Cardiac muscle cell (in vitro differentiated cells and primary cell): ENCODE measurements around the gene MAGOH. TPM values are rescaled to one million over a fixed set of nuclear protein-coding genes. Genes with fewer than 3 reads are reported as not detected.

Experiments
- DNase-seq, 2 donors: peaks; one replicate each; pipeline versions ENCODE4 v3.0.0 to v3.0.0-alpha.2; 2010 to 2017; ENCODE audit warnings: low read depth in 1 of 2, low spot score in 1 of 2
- H3K27ac ChIP-seq: fragments of 200-600 bp; sonication (generic); 2 replicates; pipeline ENCODE4 v1.5.1; 2016
- H3K27me3 ChIP-seq: fragments of 200-600 bp; sonication (generic); 2 replicates; pipeline ENCODE4 v1.6.0; 2016; ENCODE audit warnings: control low read depth
- H3K36me3 ChIP-seq: fragments of 200-600 bp; sonication (generic); 2 replicates; pipeline ENCODE4 v1.5.1; 2016; ENCODE audit warnings: control low read depth
- H3K4me1 ChIP-seq: fragments of 200-600 bp; sonication (generic); 2 replicates; pipeline ENCODE4 v1.8.1; 2017; ENCODE audit warnings: low read depth, mild to moderate bottlenecking, mixed run types
- H3K4me3 ChIP-seq: fragments of 200-600 bp; sonication (generic); 2 replicates; pipeline ENCODE4 v1.5.1; 2016; ENCODE audit warnings: mild to moderate bottlenecking
- H3K9me3 ChIP-seq: fragments of 200-600 bp; sonication (generic); 2 replicates; pipeline ENCODE4 v1.5.1; 2017; ENCODE audit warnings: low read depth, mild to moderate bottlenecking, control low read depth
- CTCF ChIP-seq: IDR thresholded peaks from 2 replicates; pipeline ENCODE4 v1.5.1; 2012; ENCODE audit warnings: low read depth, mild to moderate bottlenecking, low read length
- polyA plus RNA-seq: library from polyadenylated mRNA; unstranded; fragments of >200 nt; fragmentation: Nextera tagmentation; extraction: Ambion mirVana; gene quantifications from 2 replicates; pipeline ENCODE4 v1.2.1, GENCODE V29; 2016
- total RNA-seq: library from RNA; depleted of rRNA; stranded (reverse); fragments of >200 nt; gene quantifications from 2 replicates; pipeline ENCODE4 v1.2.3, GENCODE V29; 2016

MAGOH gene
- total and polyA plus RNA-seq, 2 experiments from 2014 or later = 24.6 to 36.6 TPM

GRCh38 chr1:53197291-53198200, 40.8 kb downstream of the MAGOH start:
- Histone ChIP-seq H3K9me3 (no peaks in the 10 kb centered on the region), H3K27me3 (no peaks in the 10 kb centered on the region), H3K4me1 (peaks cover 20% of the 10 kb centered on the region), H3K36me3 (peaks cover 13% of the 10 kb centered on the region), H3K4me3 (peak overlapping the region; percentile 71), H3K27ac (peak overlapping the region; percentile 95)
- no peak for TF ChIP-seq CTCF
- peak; percentile 18 to 28 for DNase-seq

GRCh38 chr1:53196485-53197290, 41.6 kb downstream of the MAGOH start, which contains the start of gene CPT2:
Gene CPT2 (plus strand): TSS chr1:53196824. CDS start chr1:53196944, 120 bp downstream.
- Histone ChIP-seq H3K4me1 (peaks cover 20% of the 10 kb centered on the region), H3K9me3 (no peaks in the 10 kb centered on the region), H3K27ac (peak within 1 kb of the TSS; percentile 95), H3K36me3 (peaks cover 6% of the 10 kb centered on the region), H3K27me3 (no peaks in the 10 kb centered on the region), H3K4me3 (peak within 1 kb of the TSS; percentile 71)
- no peak for TF ChIP-seq CTCF
- DNase-seq = peak; percentile 95

GRCh38 chr1:53196017-53196484, 42.3 kb downstream of the MAGOH start:
- no peak for DNase-seq
- no peaks in the 10 kb centered on the region for H3K9me3 ChIP-seq
- no peak for TF ChIP-seq CTCF
- H3K27me3 ChIP-seq = no peaks in the 10 kb centered on the region
- no peaks in the 10 kb centered on the region for H3K36me3 ChIP-seq
- H3K27ac ChIP-seq = no peak overlapping the region
- peak overlapping the region; percentile 71 for H3K4me3 ChIP-seq
- peaks cover 20% of the 10 kb centered on the region for H3K4me1 ChIP-seq

DNA sequence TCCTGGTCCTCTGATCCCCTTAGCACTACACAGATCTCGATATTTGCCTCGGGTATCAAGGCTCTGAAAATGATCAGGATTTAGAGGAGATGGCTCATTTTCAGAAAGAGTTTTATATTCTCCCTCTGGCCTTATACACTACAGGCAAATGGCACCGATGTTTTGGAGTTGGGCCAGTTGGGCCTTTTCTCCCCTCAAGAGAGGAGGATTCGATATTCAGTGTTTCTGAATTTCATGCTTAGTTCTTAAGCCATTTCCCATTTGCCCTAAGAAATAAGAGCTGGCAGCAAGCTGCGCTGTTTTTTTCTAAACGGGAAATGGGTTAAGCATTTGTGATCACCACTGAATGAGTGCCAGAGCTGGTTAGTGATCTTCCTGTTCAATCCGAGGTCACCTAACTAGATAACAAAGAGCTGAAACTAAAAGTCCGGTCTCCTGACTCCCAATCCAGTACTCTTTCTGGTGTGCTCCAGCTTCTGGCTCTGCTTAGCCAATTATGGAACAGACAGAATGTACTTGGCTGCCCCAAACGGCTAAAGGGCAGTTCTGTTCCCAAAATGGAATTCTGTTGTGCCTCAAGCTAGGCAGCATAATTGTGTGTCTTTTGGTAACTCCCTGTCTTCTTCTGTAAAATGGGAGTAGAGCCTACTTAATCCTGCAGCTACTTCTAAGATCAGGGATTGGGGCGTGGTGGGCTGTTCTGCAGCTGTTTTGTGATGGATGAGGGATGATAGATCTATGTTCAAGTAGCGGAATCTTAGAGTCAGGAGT, 42.9 kb downstream of the MAGOH start:
- Histone ChIP-seq H3K36me3 (no peaks in the 10 kb centered on the region), H3K4me3 (no peak overlapping the region), H3K27me3 (no peaks in the 10 kb centered on the region), H3K4me1 (peaks cover 20% of the 10 kb centered on the region), H3K27ac (no peak overlapping the region), H3K9me3 (no peaks in the 10 kb centered on the region)
- TF ChIP-seq CTCF = no peak
- no peak for DNase-seq

- Histone ChIP-seq H3K4me1 (no peaks in the 10 kb centered on the region), H3K9me3 (no peaks in the 10 kb centered on the region), H3K27me3 (no peaks in the 10 kb centered on the region), H3K27ac (no peak overlapping the region), H3K36me3 (no peaks in the 10 kb centered on the region), H3K4me3 (no peak overlapping the region)
- DNase-seq = no peak
- TF ChIP-seq CTCF = no peak
Observed at GRCh38 chr1:53190210-53190611, 48.1 kb downstream of the MAGOH start.
